Heart right ventricle (tissue), 16 donors: Measurements from ENCODE around the gene CBX1. TPM values are rescaled to one million over a fixed set of nuclear protein-coding genes. Genes with fewer than 3 reads are reported as not detected.

ENCODE experiments used
- ATAC-seq, 8 donors: fragments of 200-7000 bp; cut with Tn5 transposase; one replicate each; pipeline ENCODE4 v1.9.1; 2020; ENCODE audit warnings: mild to moderate bottlenecking in 8 of 8, moderate library complexity in 8 of 8, moderate number of reproducible peaks in 1 of 8
- DNase-seq, 2 donors: peaks; one replicate each; pipeline ENCODE4 v3.0.0-alpha.2; 2020
- H3K27ac ChIP-seq, 10 donors: fragments of 200-600 bp; sonication (generic) in 2 of 10; one replicate each; pipeline versions ENCODE4 v1.5.0 to v1.8.0; 2020 to 2022; ENCODE audit warnings: mild to moderate bottlenecking in 3 of 10
- H3K27me3 ChIP-seq, 7 donors: fragments of 200-600 bp; one replicate each; pipeline ENCODE4 v1.8.0; 2021 to 2022; ENCODE audit warnings: mild to moderate bottlenecking in 2 of 7
- H3K36me3 ChIP-seq, 9 donors: fragments of 200-600 bp; sonication (generic) in 1 of 9; one replicate each; pipeline versions ENCODE4 v1.5.0 to v1.8.0; 2020 to 2022; ENCODE audit warnings: mild to moderate bottlenecking in 2 of 9
- H3K4me1 ChIP-seq, 9 donors: fragments of 200-600 bp; sonication (generic) in 1 of 9; one replicate each; pipeline versions ENCODE4 v1.5.0 to v1.8.0; 2020 to 2022; ENCODE audit warnings: mild to moderate bottlenecking in 4 of 9
- H3K4me3 ChIP-seq, 10 donors: fragments of 200-600 bp; sonication (generic) in 2 of 10; one replicate each; pipeline versions ENCODE4 v1.5.0 to v1.8.0; 2020 to 2022; ENCODE audit warnings: mild to moderate bottlenecking in 7 of 10, moderate library complexity in 2 of 10
- H3K9me3 ChIP-seq, 11 donors: fragments of 200-600 bp in 10 of 11; sonication (generic) in 2 of 11; one replicate each; pipeline versions ENCODE4 v1.5.0 to v1.8.0; 2013 to 2022; ENCODE audit warnings: mild to moderate bottlenecking in 2 of 11, control low read depth in 1 of 11, moderate library complexity in 1 of 11
- WGBS, 2 donors: extraction: QIAGEN DNeasy Blood & Tissue Kit; methylation state at CpG; one replicate each; pipeline ENCODE4 v1.1.7; 2013; ENCODE audit warnings: inconsistent platforms in 1 of 2; 5-methylcytosine and 5-hydroxymethylcytosine counted together
- intact Hi-C, 10 donors: fragments of 100-400 bp; cut with DNase I; formaldehyde crosslinking; loops; one replicate each; pipeline versions ENCODE4 v1.11.1 to v1.14.2; 2022
- polyA plus RNA-seq, 2 donors: library from polyadenylated mRNA; stranded (reverse); fragments of 200-250 nt; gene quantifications; one replicate each; pipeline ENCODE4 v1.2.3, GENCODE V29; 2013
- total RNA-seq, 10 donors: library from RNA; stranded (reverse); fragmentation: NEBNext Ultra II Directional in 3 of 10; extraction: Animal tissue kit (Norgen Biotek cat#: 25700) in 3 of 10; gene quantifications; one replicate each; pipeline versions ENCODE4 v1.2.1 to v1.2.4, GENCODE V29; 2021 to 2023
- TF ChIP-seq, protein P1 (sequence below), 9 donors: fragments of 200-600 bp; sonication (generic) in 2 of 9; IDR thresholded peaks; one replicate each; pipeline versions ENCODE4 v1.5.0 to v1.8.0; 2021 to 2022; ENCODE audit warnings: antibody characterized with exemption in 9 of 9, mild to moderate bottlenecking in 5 of 9, moderate library complexity in 1 of 9
- donor health status: Arrhythmogenic right ventricular cardiomyopathy.
- donor health status: ischemic (EF 13 %, LVEDD 7.1; RV severe dilation, severe dysfunction).
- donor health status: healthy with polysubstance abuse.
- donor health status: DM: no; HTN: yes; CAD: no.
- donor health status: DM: no; HTN: no; CAD: no.
- donor health status: ischemic (EF 25% LVEDD 6.9; RV normal size, moderate dysfunction).
- donor health status: ischemic (EF 25% LVEDD 5.7; RV mildly dilated, moderate dysfunction).
- donor health status: healthy.
- donor health status: DM: yes; HTN: yes; CAD: no.
- donor health status: Ischemic cardiomyopathy.
- donor health status: ischemic (EF 35%, LVEDD 5.7; RV mildly dilated, moderate dysfunction).
- donor health status: nonischemic (EF 11% LVEDD 7.7; RV severe dilation, severe dysfunction).
- donor health status: DM: yes; HTN: yes; CAD: no.
- donor health status: PGD.
- donor health status: ischemic (EF 29% LVEDD 5.4; RV normal size, mild dysfunction).
- donor health status: nonischemic (EF 23%, LVEDD 6.1; RV moderate dilation, normal function).

The CBX1 gene
- total and polyA plus RNA-seq, 12 donors: 19.8 to 40.8 (median 35.9) TPM

DNA sequence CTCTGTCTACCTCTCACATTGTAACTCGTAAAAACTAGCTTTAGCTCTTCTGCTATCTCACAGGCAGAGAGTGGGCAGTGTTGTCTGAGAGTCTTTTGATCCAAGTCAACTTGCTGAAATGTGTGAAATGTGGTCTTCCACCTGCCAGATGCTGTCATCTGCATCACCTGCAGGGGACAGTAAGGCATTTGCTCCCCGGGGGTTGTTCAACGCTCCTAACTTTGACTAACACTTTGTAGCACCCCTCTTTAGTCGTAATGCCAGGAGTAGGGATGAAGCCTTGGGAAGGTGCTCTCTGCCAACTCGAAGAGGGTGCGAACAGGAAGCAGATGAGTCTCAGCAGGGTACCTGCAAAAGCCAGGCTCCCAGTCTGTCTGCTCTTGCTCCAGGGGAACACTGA, 42.4 kb upstream of the CBX1 start:
- H3K9me3 ChIP-seq: no peaks in the 10 kb centered on the region
- 14 to 25% methylated on average over 6 of the region's 6 CpGs for WGBS, 2 donors
- intact Hi-C loops: no loop called here
- no peaks in the 10 kb centered on the region for H3K36me3 ChIP-seq
- H3K27ac ChIP-seq: no peak overlapping the region
- no peak for ATAC-seq
- H3K4me1 ChIP-seq: peaks cover 0 to 15% (median 0%) of the 10 kb centered on the region in 9 donors
- DNase-seq: no peak
- TF ChIP-seq, protein P1, sequence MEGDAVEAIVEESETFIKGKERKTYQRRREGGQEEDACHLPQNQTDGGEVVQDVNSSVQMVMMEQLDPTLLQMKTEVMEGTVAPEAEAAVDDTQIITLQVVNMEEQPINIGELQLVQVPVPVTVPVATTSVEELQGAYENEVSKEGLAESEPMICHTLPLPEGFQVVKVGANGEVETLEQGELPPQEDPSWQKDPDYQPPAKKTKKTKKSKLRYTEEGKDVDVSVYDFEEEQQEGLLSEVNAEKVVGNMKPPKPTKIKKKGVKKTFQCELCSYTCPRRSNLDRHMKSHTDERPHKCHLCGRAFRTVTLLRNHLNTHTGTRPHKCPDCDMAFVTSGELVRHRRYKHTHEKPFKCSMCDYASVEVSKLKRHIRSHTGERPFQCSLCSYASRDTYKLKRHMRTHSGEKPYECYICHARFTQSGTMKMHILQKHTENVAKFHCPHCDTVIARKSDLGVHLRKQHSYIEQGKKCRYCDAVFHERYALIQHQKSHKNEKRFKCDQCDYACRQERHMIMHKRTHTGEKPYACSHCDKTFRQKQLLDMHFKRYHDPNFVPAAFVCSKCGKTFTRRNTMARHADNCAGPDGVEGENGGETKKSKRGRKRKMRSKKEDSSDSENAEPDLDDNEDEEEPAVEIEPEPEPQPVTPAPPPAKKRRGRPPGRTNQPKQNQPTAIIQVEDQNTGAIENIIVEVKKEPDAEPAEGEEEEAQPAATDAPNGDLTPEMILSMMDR (IDR thresholded peaks at IDR 0.05): no peak
- H3K4me3 ChIP-seq: no peak overlapping the region
- H3K27me3 ChIP-seq: peaks cover 0 to 83% (median 54%) of the 10 kb centered on the region in 7 donors

DNA sequence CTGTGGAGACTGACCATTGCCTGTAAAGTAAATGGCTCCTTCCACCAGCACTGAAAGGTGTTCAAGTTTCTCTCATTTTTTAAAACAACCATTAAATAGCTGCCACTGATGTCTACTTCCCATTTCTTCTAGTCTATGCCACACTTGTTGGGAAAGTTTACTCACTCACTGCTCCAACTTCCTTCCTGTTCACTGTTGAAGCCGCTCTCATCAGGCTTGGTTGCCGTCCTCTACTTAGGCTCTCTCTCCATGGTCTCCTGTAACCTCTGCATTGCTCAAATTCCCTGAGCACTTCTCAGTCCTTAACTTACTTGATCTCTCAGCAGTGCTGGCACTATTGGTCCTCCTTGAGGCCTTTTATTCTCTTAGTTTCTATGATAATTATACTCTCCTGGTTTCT, 38.7 kb upstream of the CBX1 start:
- peak overlapping the region in 1 of 10 donors; percentile 76 for H3K27ac ChIP-seq
- WGBS, 2 donors: 50 to 59% methylated on average over 2 of the region's 2 CpGs
- TF ChIP-seq, protein P1 (IDR thresholded peaks at IDR 0.05): no peak
- no peaks in the 10 kb centered on the region for H3K36me3 ChIP-seq
- H3K4me1 ChIP-seq: peaks cover 0 to 15% (median 0%) of the 10 kb centered on the region in 9 donors
- H3K4me3 ChIP-seq: no peak overlapping the region
- ATAC-seq: peak in 4 of 8 donors; percentile 37 to 67 (median 47)
- H3K9me3 ChIP-seq: no peaks in the 10 kb centered on the region
- intact Hi-C loops: loop anchor here in 1 of 10 donors (10.0 kb wide), 1 partner anchor 195 kb away; the partner anchor contains the start of gene PNPO
- peaks cover 0 to 51% (median 29%) of the 10 kb centered on the region in 7 donors for H3K27me3 ChIP-seq
- DNase-seq: no peak

DNA sequence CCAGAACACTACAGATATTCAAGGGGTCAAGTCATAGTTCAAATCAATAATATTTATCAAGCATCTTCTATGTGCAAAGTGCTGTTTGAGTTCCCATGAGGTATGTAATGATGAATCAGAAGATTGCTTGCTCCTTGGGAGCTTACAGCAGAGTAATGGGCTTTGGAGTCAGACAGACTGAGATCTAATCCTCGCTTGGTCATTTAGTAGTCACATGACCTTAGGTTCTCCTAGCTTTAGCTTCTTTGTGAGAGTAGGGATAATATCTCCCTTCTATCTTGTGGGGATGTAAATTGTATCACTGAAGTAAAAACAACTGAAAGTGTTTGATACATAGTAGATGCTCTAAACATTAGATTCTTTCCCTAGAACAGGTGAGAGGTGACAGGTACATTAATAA, 36.4 kb upstream of the CBX1 start:
- TF ChIP-seq, protein P1 (IDR thresholded peaks at IDR 0.05): no peak
- no peak overlapping the region for H3K4me3 ChIP-seq
- WGBS, 2 donors: 74 to 76% methylated on average over 1 of the region's 1 CpG
- no peaks in the 10 kb centered on the region for H3K36me3 ChIP-seq
- peaks cover 0 to 28% (median 10%) of the 10 kb centered on the region in 7 donors for H3K27me3 ChIP-seq
- no peak overlapping the region for H3K27ac ChIP-seq
- DNase-seq (no peak), ATAC-seq (no peak)
- no peaks in the 10 kb centered on the region for H3K9me3 ChIP-seq
- H3K4me1 ChIP-seq: peaks cover 0 to 15% (median 0%) of the 10 kb centered on the region in 9 donors
- intact Hi-C loops: loop anchor here in 1 of 10 donors (10.0 kb wide), 1 partner anchor 193 kb away; the partner anchor contains the start of gene PNPO

DNA sequence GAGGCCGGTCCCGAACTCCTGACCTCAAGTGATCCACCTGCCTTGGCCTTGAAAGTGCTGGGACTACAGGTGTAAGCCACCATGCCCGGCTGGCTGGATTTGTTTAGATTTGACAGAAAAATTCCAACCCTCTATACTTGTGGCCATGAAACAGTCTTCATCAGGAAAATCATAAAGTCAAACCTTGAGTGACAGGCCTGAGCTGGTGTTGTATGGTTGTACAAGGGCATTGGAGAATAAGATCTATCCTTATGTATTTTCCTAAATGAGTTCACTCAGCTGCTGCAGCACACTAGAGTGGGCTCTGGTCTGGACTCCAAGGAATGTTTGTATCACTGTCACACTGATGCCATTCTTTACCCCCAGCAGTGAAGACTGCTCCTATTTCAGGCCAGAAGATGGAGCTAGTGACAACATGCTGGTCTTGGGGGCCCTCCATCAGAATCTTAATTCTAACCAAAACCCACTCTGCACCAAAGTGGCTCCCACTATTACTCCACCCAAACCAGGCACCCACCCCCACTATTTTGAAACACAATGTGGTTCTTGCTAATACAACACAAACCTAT, 33.7 kb upstream of the CBX1 start:
- DNase-seq (no peak), ATAC-seq (no peak)
- no peaks in the 10 kb centered on the region for H3K36me3 ChIP-seq
- no peak overlapping the region for H3K4me3 ChIP-seq
- H3K27me3 ChIP-seq: peaks cover 0 to 9% (median 0%) of the 10 kb centered on the region in 7 donors
- no peak overlapping the region for H3K27ac ChIP-seq
- WGBS, 2 donors: 88 to 95% methylated on average over 3 of the region's 3 CpGs
- TF ChIP-seq, protein P1 (IDR thresholded peaks at IDR 0.05): peak in 1 of 9 donors; percentile 11
- peaks cover 0 to 16% (median 0%) of the 10 kb centered on the region in 9 donors for H3K4me1 ChIP-seq
- H3K9me3 ChIP-seq: no peaks in the 10 kb centered on the region
- intact Hi-C loops: loop anchor here in 4 of 10 donors (5.0 to 10.0 kb wide), 4 partner anchors 58 to 283 kb away; partner anchors contain the start of genes PNPO (in 1 of the 4) and SP6 (in 1 of the 4)
